Fibroblast of lung (primary cell): ENCODE data around the gene DBT. TPM values are rescaled to one million over a fixed set of nuclear protein-coding genes. Genes with fewer than 3 reads are reported as not detected.

ENCODE experiments used
- DNase-seq, 2 donors: peaks; one replicate each; pipeline versions ENCODE4 v3.0.0 to v3.0.0-alpha.2; 2010; ENCODE audit warnings: low read depth in 2 of 2
- H2AFZ ChIP-seq: 2 replicates; pipeline ENCODE4 v1.5.1; 2012; ENCODE audit warnings: low read length, control low read depth, inconsistent platforms
- H3K27ac ChIP-seq: 2 replicates; pipeline ENCODE4 v1.5.1; 2011; ENCODE audit warnings: low read length, control low read depth; ENCODE audit not compliant: insufficient read depth
- H3K27me3 ChIP-seq: 2 replicates; pipeline ENCODE4 v1.5.1; 2011; ENCODE audit warnings: mild to moderate bottlenecking, low read length; ENCODE audit not compliant: control insufficient read depth, insufficient read depth
- H3K36me3 ChIP-seq: 2 replicates; pipeline ENCODE4 v1.5.1; 2011; ENCODE audit warnings: low read length; ENCODE audit not compliant: control insufficient read depth, insufficient read depth
- H3K4me1 ChIP-seq: 2 replicates; pipeline ENCODE4 v1.5.1; 2011; ENCODE audit warnings: low read length; ENCODE audit not compliant: control insufficient read depth, insufficient read depth; ENCODE audit errors: extremely low read depth
- H3K4me2 ChIP-seq: 2 replicates; pipeline ENCODE4 v1.5.1; 2011; ENCODE audit warnings: low read length, control low read depth; ENCODE audit not compliant: insufficient read depth; ENCODE audit errors: extremely low read depth
- H3K4me3 ChIP-seq, 4 experiments: fragments of 200-600 bp in 1 of 4; sonication (generic) in 1 of 4; replicated peaks in 1 of 4; 2 replicates each; pipeline ENCODE4 v1.5.1; 2011 to 2016; ENCODE audit warnings: low read length in 4 of 4, low read depth in 3 of 4, mild to moderate bottlenecking in 3 of 4, control low read depth in 2 of 4, inconsistent platforms in 1 of 4, mixed read lengths in 1 of 4; ENCODE audit not compliant: insufficient read depth in 1 of 4; ENCODE audit errors: control extremely low read depth in 1 of 4
- H3K79me2 ChIP-seq: 2 replicates; pipeline ENCODE4 v1.5.1; 2012; ENCODE audit warnings: mild to moderate bottlenecking, low read length, inconsistent platforms; ENCODE audit not compliant: control insufficient read depth, insufficient read depth
- H3K9ac ChIP-seq: 2 replicates; pipeline ENCODE4 v1.5.1; 2011; ENCODE audit warnings: mild to moderate bottlenecking, low read length, control low read depth; ENCODE audit not compliant: insufficient read depth
- H3K9me3 ChIP-seq: 2 replicates; pipeline ENCODE4 v1.5.1; 2012; ENCODE audit warnings: low read depth, low read length; ENCODE audit not compliant: control insufficient read depth, insufficient read depth
- H4K20me1 ChIP-seq: 2 replicates; pipeline ENCODE4 v1.5.1; 2011; ENCODE audit warnings: low read length; ENCODE audit not compliant: control insufficient read depth, insufficient read depth; ENCODE audit errors: extremely low read depth
- EZH2 ChIP-seq: IDR thresholded peaks from 2 replicates; pipeline ENCODE4 v1.5.1; 2012; ENCODE audit warnings: low read length, control low read depth, mild to moderate bottlenecking; ENCODE audit errors: missing control alignments
- polyA plus RNA-seq, 2 donors: library from polyadenylated mRNA; depleted of rRNA in 1 of 2; stranded (reverse) in 1 of 2; unstranded in 1 of 2; fragments of >200 nt; gene quantifications; 2 replicates each; pipeline ENCODE4 v1.2.1, GENCODE V29; 2011 to 2012; ENCODE audit warnings: missing spikeins in 1 of 2
- total RNA-seq: library from RNA; depleted of rRNA; stranded (reverse); fragments of >200 nt; gene quantifications from 2 replicates; pipeline ENCODE4 v1.2.1, GENCODE V29; 2014
- TF ChIP-seq, protein P1 (sequence below), 2 donors: IDR thresholded peaks in 1 of 2; conservative IDR thresholded peaks in 1 of 2; 1 replicate in 1 of 2; 2 replicates in 1 of 2; pipeline ENCODE4 v1.5.1; 2011 to 2012; ENCODE audit warnings: low read length in 2 of 2, control low read depth in 1 of 2, inconsistent platforms in 1 of 2, low read depth in 1 of 2, mild to moderate bottlenecking in 1 of 2

DBT gene
- total and polyA plus RNA-seq, 2 donors (not counting 1 experiment from before 2014, with no cell fraction given) = 7.9 to 9.4 TPM

DNA sequence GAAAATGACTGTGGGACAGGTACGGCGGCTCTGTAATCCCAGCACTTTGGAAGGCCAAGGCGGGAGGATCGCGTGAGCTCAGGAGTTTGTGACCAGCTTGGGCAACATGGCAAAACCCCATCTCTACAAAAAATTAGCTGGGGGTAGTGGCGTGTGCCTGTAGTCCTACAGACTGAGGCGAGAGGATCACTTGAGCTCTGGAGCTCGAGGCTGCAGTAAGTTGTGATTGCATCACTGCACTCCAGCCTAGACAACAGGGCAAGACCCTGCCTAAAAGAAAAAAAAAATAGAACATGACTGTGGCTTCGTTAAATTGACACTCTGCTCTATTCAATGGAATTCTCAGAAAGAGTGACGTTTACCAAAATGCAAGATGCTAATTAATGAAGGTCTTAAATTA is 3.9 kb upstream of the DBT start:
- Histone ChIP-seq H3K4me1 (no peaks in the 10 kb centered on the region), H4K20me1 (no peaks in the 10 kb centered on the region), H2AFZ (no peak overlapping the region), H3K79me2 (peaks cover 7% of the 10 kb centered on the region), H3K9me3 (no peaks in the 10 kb centered on the region), H3K4me2 (no peak overlapping the region), H3K9ac (no peak overlapping the region), H3K27ac (no peak overlapping the region), H3K4me3 (no peak overlapping the region), H3K27me3 (no peaks in the 10 kb centered on the region), H3K36me3 (no peaks in the 10 kb centered on the region)
- TF ChIP-seq, protein P1, sequence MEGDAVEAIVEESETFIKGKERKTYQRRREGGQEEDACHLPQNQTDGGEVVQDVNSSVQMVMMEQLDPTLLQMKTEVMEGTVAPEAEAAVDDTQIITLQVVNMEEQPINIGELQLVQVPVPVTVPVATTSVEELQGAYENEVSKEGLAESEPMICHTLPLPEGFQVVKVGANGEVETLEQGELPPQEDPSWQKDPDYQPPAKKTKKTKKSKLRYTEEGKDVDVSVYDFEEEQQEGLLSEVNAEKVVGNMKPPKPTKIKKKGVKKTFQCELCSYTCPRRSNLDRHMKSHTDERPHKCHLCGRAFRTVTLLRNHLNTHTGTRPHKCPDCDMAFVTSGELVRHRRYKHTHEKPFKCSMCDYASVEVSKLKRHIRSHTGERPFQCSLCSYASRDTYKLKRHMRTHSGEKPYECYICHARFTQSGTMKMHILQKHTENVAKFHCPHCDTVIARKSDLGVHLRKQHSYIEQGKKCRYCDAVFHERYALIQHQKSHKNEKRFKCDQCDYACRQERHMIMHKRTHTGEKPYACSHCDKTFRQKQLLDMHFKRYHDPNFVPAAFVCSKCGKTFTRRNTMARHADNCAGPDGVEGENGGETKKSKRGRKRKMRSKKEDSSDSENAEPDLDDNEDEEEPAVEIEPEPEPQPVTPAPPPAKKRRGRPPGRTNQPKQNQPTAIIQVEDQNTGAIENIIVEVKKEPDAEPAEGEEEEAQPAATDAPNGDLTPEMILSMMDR (conservative IDR thresholded peaks at IDR 0.05 in 1 of 2, IDR thresholded peaks at IDR 0.05 in 1 of 2; ENCODE audit: low read depth in 1 of 2, low read length in 2 of 2) = no peak
- no peak for TF ChIP-seq EZH2
- no peak for DNase-seq

DNA sequence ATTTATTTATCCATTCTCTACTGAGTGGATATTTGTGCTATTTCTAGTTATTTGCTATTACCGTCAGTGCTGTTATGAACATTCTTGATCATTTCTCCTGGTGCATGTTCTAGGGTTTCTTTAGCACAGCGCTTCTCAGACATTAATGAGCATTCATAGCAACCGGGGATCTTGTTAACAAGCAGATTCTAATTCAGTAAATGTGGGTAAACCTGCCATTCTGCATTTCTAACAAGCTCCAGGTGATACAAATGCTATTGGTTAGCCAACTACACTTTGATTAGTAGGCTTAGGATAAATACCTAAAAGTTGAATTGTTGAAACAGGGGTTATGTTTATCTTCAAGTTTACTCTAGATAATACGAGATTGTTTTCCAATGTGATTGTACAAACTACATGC is 3.3 kb upstream of the DBT start:
- Histone ChIP-seq H4K20me1 (no peaks in the 10 kb centered on the region), H3K27ac (no peak overlapping the region), H3K36me3 (no peaks in the 10 kb centered on the region), H2AFZ (no peak overlapping the region), H3K79me2 (peaks cover 7% of the 10 kb centered on the region), H3K4me1 (no peaks in the 10 kb centered on the region), H3K27me3 (no peaks in the 10 kb centered on the region), H3K4me3 (no peak overlapping the region), H3K9me3 (no peaks in the 10 kb centered on the region), H3K4me2 (no peak overlapping the region), H3K9ac (no peak overlapping the region)
- TF ChIP-seq, protein P1 (conservative IDR thresholded peaks at IDR 0.05 in 1 of 2, IDR thresholded peaks at IDR 0.05 in 1 of 2; ENCODE audit: low read depth in 1 of 2, low read length in 2 of 2) = no peak
- no peak for TF ChIP-seq EZH2
- no peak for DNase-seq

DNA sequence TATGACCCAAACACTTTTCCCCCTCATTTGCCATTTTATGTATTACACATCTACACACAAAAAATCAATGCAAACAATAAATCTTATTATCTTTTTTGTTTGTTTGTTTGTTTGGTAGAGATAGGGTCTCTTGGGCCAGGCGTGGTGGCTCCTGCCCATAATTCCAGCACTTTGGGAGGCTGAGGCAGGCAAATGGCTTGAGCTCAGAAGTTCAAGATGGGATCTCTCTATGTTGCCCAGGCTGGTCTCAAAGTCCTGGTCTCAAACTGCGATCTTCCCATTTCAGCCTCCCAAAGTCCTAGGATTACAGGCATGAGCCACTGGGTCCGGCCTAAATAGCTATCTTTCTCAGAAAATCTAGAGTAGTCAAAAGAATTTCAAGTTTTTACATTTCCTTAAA is 1.2 kb upstream of the DBT start:
- H3K4me1 ChIP-seq = no peaks in the 10 kb centered on the region
- H2AFZ ChIP-seq = no peak overlapping the region

More for the DNA sequence above, 1.2 kb upstream of the DBT start:
- H3K79me2 ChIP-seq = peaks cover 7% of the 10 kb centered on the region
- H3K27ac ChIP-seq = no peak overlapping the region
- H4K20me1 ChIP-seq = no peaks in the 10 kb centered on the region
- TF ChIP-seq, protein P1 (conservative IDR thresholded peaks at IDR 0.05 in 1 of 2, IDR thresholded peaks at IDR 0.05 in 1 of 2; ENCODE audit: low read depth in 1 of 2, low read length in 2 of 2) = no peak
- H3K4me2 ChIP-seq = no peak overlapping the region
- no peaks in the 10 kb centered on the region for H3K36me3 ChIP-seq
- no peaks in the 10 kb centered on the region for H3K9me3 ChIP-seq
- H3K27me3 ChIP-seq = no peaks in the 10 kb centered on the region
- no peak overlapping the region for H3K9ac ChIP-seq
- DNase-seq = no peak
- H3K4me3 ChIP-seq = no peak overlapping the region
